Measurements from ENCODE around the gene RSKR.
A peak's percentile ranks its signal among the peaks of the same experiment; 100 is the strongest.
"Not testable (repeated sequence)": the region's sequence is repeated elsewhere in the genome, so short reads cannot be mapped to it uniquely, and the experiment has no call there.

The RSKR gene

GRCh38 chr17:28622186-28622585 lies 8.2 kb upstream of the RSKR start:
- DNase-seq (ENCODE audit: low read depth in 2 of 2): no peak

GRCh38 chr17:28620010-28620409 lies 6.0 kb upstream of the RSKR start:
- no peak for DNase-seq (ENCODE audit: low read depth in 2 of 2)

GRCh38 chr17:28618464-28618863 lies 4.5 kb upstream of the RSKR start:
- DNase-seq (ENCODE audit: low read depth in 2 of 2): no peak

GRCh38 chr17:28616281-28616680 lies 2.3 kb upstream of the RSKR start:
- DNase-seq (ENCODE audit: low read depth in 2 of 2): no peak

GRCh38 chr17:28615260-28615940 lies 1.4 kb upstream of the RSKR start:
- DNase-seq (ENCODE audit: low read depth in 2 of 2): no peak

- no peak for DNase-seq (ENCODE audit: low read depth in 2 of 2)
These were observed 781 bp downstream of the RSKR start for GRCh38 chr17:28612936-28613872.

GRCh38 chr17:28612531-28612930 lies 1.5 kb downstream of the RSKR start:
- DNase-seq (ENCODE audit: low read depth in 2 of 2): no peak

GRCh38 chr17:28610376-28610775 lies 3.6 kb downstream of the RSKR start:
- DNase-seq (ENCODE audit: low read depth in 2 of 2): no peak

- DNase-seq (ENCODE audit: low read depth in 2 of 2): not testable (repeated sequence)
These were observed 10.0 kb downstream of the RSKR start for GRCh38 chr17:28604031-28604430.

- peak; percentile 38 to 56 for DNase-seq (ENCODE audit: low read depth in 2 of 2)
These were observed 14.4 kb downstream of the RSKR start for GRCh38 chr17:28599311-28600184.

GRCh38 chr17:28598799-28599310 lies 15.1 kb downstream of the RSKR start, which contains the start of gene SPAG5:
Gene SPAG5 (minus strand): TSS chr17:28599025. CDS start chr17:28598946, 79 bp downstream.
- DNase-seq (ENCODE audit: low read depth in 2 of 2): peak; percentile 85 to 87

- no peak for DNase-seq (ENCODE audit: low read depth in 2 of 2)
These were observed 15.6 kb downstream of the RSKR start for GRCh38 chr17:28598389-28598788.

- no peak for DNase-seq (ENCODE audit: low read depth in 2 of 2)
These were observed 16.2 kb downstream of the RSKR start for GRCh38 chr17:28597606-28598383.

- DNase-seq (ENCODE audit: low read depth in 2 of 2): no peak
These were observed 21.7 kb downstream of the RSKR start for GRCh38 chr17:28592260-28592659.

- DNase-seq (ENCODE audit: low read depth in 2 of 2): no peak
These were observed 28.1 kb downstream of the RSKR start for GRCh38 chr17:28585851-28586250.

GRCh38 chr17:28584434-28584833 lies 29.6 kb downstream of the RSKR start:
- no peak for DNase-seq (ENCODE audit: low read depth in 2 of 2)

- no peak for DNase-seq (ENCODE audit: low read depth in 2 of 2)
These were observed 31.5 kb downstream of the RSKR start for GRCh38 chr17:28582513-28582912.

GRCh38 chr17:28580959-28581358 lies 33.0 kb downstream of the RSKR start:
- DNase-seq (ENCODE audit: low read depth in 2 of 2): no peak

- no peak for DNase-seq (ENCODE audit: low read depth in 2 of 2)
These were observed 34.5 kb downstream of the RSKR start for GRCh38 chr17:28579526-28579925.

GRCh38 chr17:28578246-28579195 lies 35.5 kb downstream of the RSKR start:
- no peak for DNase-seq (ENCODE audit: low read depth in 2 of 2)

All from activated CD8-positive, alpha-beta memory T cell treated with anti-CD3 and anti-CD28 coated beads for 4 hours (primary cell).